ENCODE measurements around the gene USP2.
"Not testable (repeated sequence)": the region's sequence is repeated elsewhere in the genome, so short reads cannot be mapped to it uniquely, and the experiment has no call there.

The USP2 gene

GRCh38 chr11:119414321-119414720 lies 32.8 kb upstream of the USP2 start:
- DNase-seq (ENCODE audit: low read depth, low spot score) = no peak
- no peak overlapping the region for H3K4me3 ChIP-seq (ENCODE audit: low read depth, low read length)
- no peak for TF ChIP-seq CTCF (IDR thresholded peaks at IDR 0.05; ENCODE audit: low read depth, low read length)
- in situ Hi-C loops (cut with HindIII; ENCODE audit: low sequenced_read_pairs) = no loop called here

GRCh38 chr11:119412072-119412471 lies 30.6 kb upstream of the USP2 start:
- in situ Hi-C loops (cut with HindIII; ENCODE audit: low sequenced_read_pairs) = no loop called here
- no peak for TF ChIP-seq CTCF (IDR thresholded peaks at IDR 0.05; ENCODE audit: low read depth, low read length)
- DNase-seq (ENCODE audit: low read depth, low spot score) = no peak
- no peak overlapping the region for H3K4me3 ChIP-seq (ENCODE audit: low read depth, low read length)

- DNase-seq (ENCODE audit: low read depth, low spot score) = no peak
- H3K4me3 ChIP-seq (ENCODE audit: low read depth, low read length) = no peak overlapping the region
- TF ChIP-seq CTCF (IDR thresholded peaks at IDR 0.05; ENCODE audit: low read depth, low read length) = no peak
- in situ Hi-C loops (cut with HindIII; ENCODE audit: low sequenced_read_pairs) = no loop called here
Observed at GRCh38 chr11:119410501-119410900, 29.0 kb upstream of the USP2 start.

- in situ Hi-C loops (cut with HindIII; ENCODE audit: low sequenced_read_pairs) = no loop called here
- no peak for TF ChIP-seq CTCF (IDR thresholded peaks at IDR 0.05; ENCODE audit: low read depth, low read length)
- H3K4me3 ChIP-seq (ENCODE audit: low read depth, low read length) = no peak overlapping the region
- DNase-seq (ENCODE audit: low read depth, low spot score) = no peak
Observed at GRCh38 chr11:119409731-119410130, 28.2 kb upstream of the USP2 start.

- in situ Hi-C loops (cut with HindIII; ENCODE audit: low sequenced_read_pairs) = no loop called here
- no peak overlapping the region for H3K4me3 ChIP-seq (ENCODE audit: low read depth, low read length)
- no peak for DNase-seq (ENCODE audit: low read depth, low spot score)
- no peak for TF ChIP-seq CTCF (IDR thresholded peaks at IDR 0.05; ENCODE audit: low read depth, low read length)
Observed at GRCh38 chr11:119406005-119406404, 24.5 kb upstream of the USP2 start.

GRCh38 chr11:119405448-119405847 lies 24.0 kb upstream of the USP2 start:
- in situ Hi-C loops (cut with HindIII; ENCODE audit: low sequenced_read_pairs); DNase-seq (ENCODE audit: low read depth, low spot score): not testable (repeated sequence)

GRCh38 chr11:119404872-119405271 lies 23.4 kb upstream of the USP2 start:
- TF ChIP-seq CTCF (IDR thresholded peaks at IDR 0.05; ENCODE audit: low read depth, low read length) = no peak
- no peak overlapping the region for H3K4me3 ChIP-seq (ENCODE audit: low read depth, low read length)
- in situ Hi-C loops (cut with HindIII; ENCODE audit: low sequenced_read_pairs) = no loop called here
- no peak for DNase-seq (ENCODE audit: low read depth, low spot score)

More at GRCh38 chr11:119405448-119405847, 24.0 kb upstream of the USP2 start:
- not testable (repeated sequence) for H3K4me3 ChIP-seq (ENCODE audit: low read depth, low read length)

All from astrocyte of the spinal cord (primary cell).